ENCODE results near the gene PPP4C. TPM values are rescaled to one million over a fixed set of nuclear protein-coding genes. Genes with fewer than 3 reads are reported as not detected.

PPP4C gene
- total RNA-seq (2014; rRNA removed; shearing (Covaris generic); ENCODE audit: low replicate concordance) = 103 and 154 TPM in 2 replicates

DNA sequence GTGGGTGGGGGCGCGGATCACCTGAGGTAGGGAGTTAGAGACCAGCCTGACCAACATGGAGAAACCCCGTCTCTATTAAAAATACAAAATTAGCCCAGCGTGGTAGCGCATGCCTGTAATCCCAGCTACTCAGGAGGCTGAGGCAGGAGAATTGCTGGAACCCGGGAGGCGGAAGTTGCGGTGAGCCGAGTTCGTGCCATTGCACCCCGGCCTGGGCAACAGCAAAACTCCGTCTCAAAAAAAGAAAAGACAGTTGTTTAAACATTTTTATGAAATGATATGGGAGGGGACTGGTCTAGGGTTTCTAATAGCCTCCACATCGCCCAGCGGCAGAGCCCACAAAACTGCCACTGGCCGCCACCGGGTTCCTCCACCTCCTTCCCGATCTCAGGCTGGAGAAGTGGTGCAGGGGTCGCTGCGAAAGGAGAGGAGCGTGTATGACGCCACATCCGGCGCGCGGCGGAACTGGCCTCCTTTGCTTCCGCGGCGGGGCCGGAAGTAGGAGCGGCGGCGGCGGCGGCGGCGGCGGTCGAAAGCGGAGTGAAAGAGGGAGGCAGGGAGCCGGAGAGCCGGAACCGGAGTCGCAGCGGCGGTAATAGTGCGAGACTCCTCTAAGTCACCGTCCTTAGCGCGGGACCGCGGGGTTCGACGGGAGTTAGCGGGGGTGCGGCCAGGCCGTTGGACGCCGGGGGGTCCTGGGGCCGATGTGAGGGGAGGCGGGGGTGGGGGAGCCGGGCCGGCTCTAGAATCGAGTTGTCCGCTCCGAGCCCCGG, at the start of gene PPP4C:
TSS of gene PPP4C (plus strand) at position 492 of the 773 bp plus-strand sequence. CDS start 384 bp downstream, outside the sequence.
- DNase-seq = peak; percentile 96
- peaks cover 20% of the 10 kb centered on the region for H3K4me1 ChIP-seq (ENCODE audit: low read length)
- peaks cover 43% of the 10 kb centered on the region for H3K36me3 ChIP-seq (ENCODE audit: insufficient read depth, low read length)
- no peaks in the 10 kb centered on the region for H3K27me3 ChIP-seq (ENCODE audit: low read length)
- peak within 1 kb of the TSS; percentile 58; the same call in 1 of the 2 replicates for H2AFZ ChIP-seq (ENCODE audit: low read length)
- peaks cover 43% of the 10 kb centered on the region for H3K79me2 ChIP-seq (ENCODE audit: low read length)
- H4K20me1 ChIP-seq (ENCODE audit: insufficient read depth, low read depth, low read length) = peaks cover 27% of the 10 kb centered on the region
- H3K9ac ChIP-seq (ENCODE audit: low read length) = peak within 1 kb of the TSS; percentile 99
- peak within 1 kb of the TSS; percentile 66 for H3K27ac ChIP-seq (ENCODE audit: low read length)
- peak within 1 kb of the TSS; percentile 97 for H3K4me3 ChIP-seq (ENCODE audit: low read length)
- H3K9me3 ChIP-seq (ENCODE audit: low read length) = no peaks in the 10 kb centered on the region
- peak within 1 kb of the TSS; percentile 83 for H3K4me2 ChIP-seq (ENCODE audit: low read depth, low read length, poor library complexity, severe bottlenecking)
- H3K9me2 ChIP-seq (replicated peaks; ENCODE audit: insufficient read depth, low read length) = no peaks in the 10 kb centered on the region

- no peaks in the 10 kb centered on the region for H3K36me3 ChIP-seq (ENCODE audit: insufficient read depth, low read length)
- H3K27me3 ChIP-seq (ENCODE audit: low read length) = no peaks in the 10 kb centered on the region
- H4K20me1 ChIP-seq (ENCODE audit: insufficient read depth, low read depth, low read length) = 0 out of 2 replicates have a peak, but pooled peaks cover 3% of the 10 kb centered on the region
- no peak overlapping the region for H3K9ac ChIP-seq (ENCODE audit: low read length)
- no peak overlapping the region for H3K4me2 ChIP-seq (ENCODE audit: low read depth, low read length, poor library complexity, severe bottlenecking)
- no peaks in the 10 kb centered on the region for H3K9me2 ChIP-seq (replicated peaks; ENCODE audit: insufficient read depth, low read length)
- H3K9me3 ChIP-seq (ENCODE audit: low read length) = no peaks in the 10 kb centered on the region
- no peak overlapping the region for H3K4me3 ChIP-seq (ENCODE audit: low read length)
- H2AFZ ChIP-seq (ENCODE audit: low read length) = no peak overlapping the region
- H3K79me2 ChIP-seq (ENCODE audit: low read length) = no peaks in the 10 kb centered on the region
- DNase-seq = no peak
- H3K4me1 ChIP-seq (ENCODE audit: low read length) = peaks cover under 1% of the 10 kb centered on the region
- no peak overlapping the region for H3K27ac ChIP-seq (ENCODE audit: low read length)
These were observed 49.3 kb upstream of the PPP4C start for GRCh38 chr16:30026449-30026848.

- 0 out of 2 replicates have a peak, but pooled peaks cover 3% of the 10 kb centered on the region for H4K20me1 ChIP-seq (ENCODE audit: insufficient read depth, low read depth, low read length)
- H3K27me3 ChIP-seq (ENCODE audit: low read length) = no peaks in the 10 kb centered on the region
- H3K9me3 ChIP-seq (ENCODE audit: low read length) = no peaks in the 10 kb centered on the region
- H3K9ac ChIP-seq (ENCODE audit: low read length) = no peak overlapping the region
- H3K4me2 ChIP-seq (ENCODE audit: low read depth, low read length, poor library complexity, severe bottlenecking) = no peak overlapping the region
- no peak for DNase-seq
- no peak overlapping the region for H3K4me3 ChIP-seq (ENCODE audit: low read length)
- H3K79me2 ChIP-seq (ENCODE audit: low read length) = no peaks in the 10 kb centered on the region
- no peak overlapping the region for H2AFZ ChIP-seq (ENCODE audit: low read length)
- no peaks in the 10 kb centered on the region for H3K36me3 ChIP-seq (ENCODE audit: insufficient read depth, low read length)
- no peaks in the 10 kb centered on the region for H3K4me1 ChIP-seq (ENCODE audit: low read length)
- no peak overlapping the region for H3K27ac ChIP-seq (ENCODE audit: low read length)
- no peaks in the 10 kb centered on the region for H3K9me2 ChIP-seq (replicated peaks; ENCODE audit: insufficient read depth, low read length)
These were observed 48.0 kb upstream of the PPP4C start for GRCh38 chr16:30027588-30028437.

- 0 out of 2 replicates have a peak, but pooled peaks cover 3% of the 10 kb centered on the region for H4K20me1 ChIP-seq (ENCODE audit: insufficient read depth, low read depth, low read length)
- no peak overlapping the region for H3K27ac ChIP-seq (ENCODE audit: low read length)
- H3K4me2 ChIP-seq (ENCODE audit: low read depth, low read length, poor library complexity, severe bottlenecking) = no peak overlapping the region
- H3K9ac ChIP-seq (ENCODE audit: low read length) = no peak overlapping the region
- no peaks in the 10 kb centered on the region for H3K9me3 ChIP-seq (ENCODE audit: low read length)
- H3K36me3 ChIP-seq (ENCODE audit: insufficient read depth, low read length) = no peaks in the 10 kb centered on the region
- peak; percentile 77 for DNase-seq
- no peaks in the 10 kb centered on the region for H3K9me2 ChIP-seq (replicated peaks; ENCODE audit: insufficient read depth, low read length)
- H3K27me3 ChIP-seq (ENCODE audit: low read length) = no peaks in the 10 kb centered on the region
- no peak overlapping the region for H2AFZ ChIP-seq (ENCODE audit: low read length)
- no peak overlapping the region for H3K4me3 ChIP-seq (ENCODE audit: low read length)
- H3K79me2 ChIP-seq (ENCODE audit: low read length) = no peaks in the 10 kb centered on the region
- no peaks in the 10 kb centered on the region for H3K4me1 ChIP-seq (ENCODE audit: low read length)
These were observed 47.2 kb upstream of the PPP4C start for GRCh38 chr16:30028438-30029076.

DNA sequence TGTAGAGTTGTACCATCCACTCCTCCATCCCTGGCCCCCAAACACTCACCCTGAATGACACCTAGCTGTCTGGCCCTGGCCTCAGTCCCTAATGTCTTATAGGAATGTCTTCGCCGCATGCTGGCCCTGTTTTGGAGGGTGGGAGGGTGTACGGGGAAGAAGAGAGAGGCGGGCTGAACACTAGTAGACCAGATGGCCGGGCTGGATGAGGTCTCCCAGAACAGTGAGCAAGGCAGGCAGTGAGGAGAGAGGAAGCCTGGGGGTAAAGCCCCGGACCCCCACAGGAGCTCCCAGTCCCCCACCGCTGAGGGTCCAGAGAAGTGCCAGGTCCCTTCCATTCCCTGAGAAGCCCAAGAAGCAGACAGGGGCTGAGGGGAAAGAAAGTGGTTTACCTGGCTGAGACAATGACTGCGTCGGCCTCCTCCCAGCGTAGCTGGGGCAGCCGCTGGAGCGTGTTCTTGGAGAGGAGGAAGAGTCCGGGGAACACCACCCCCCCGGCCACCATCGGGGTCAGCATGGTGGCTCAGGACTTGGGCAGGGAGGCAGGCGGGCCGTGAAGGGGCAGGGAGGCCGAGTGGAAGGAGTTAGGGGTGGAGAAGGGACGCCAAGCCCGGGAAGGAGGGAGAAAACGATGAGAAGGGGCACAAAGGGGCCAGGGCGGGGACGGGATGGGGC, 45.6 kb upstream of the PPP4C start:
- H3K4me2 ChIP-seq (ENCODE audit: low read depth, low read length, poor library complexity, severe bottlenecking) = no peak overlapping the region
- H3K27ac ChIP-seq (ENCODE audit: low read length) = no peak overlapping the region
- H3K27me3 ChIP-seq (ENCODE audit: low read length) = no peaks in the 10 kb centered on the region
- H3K36me3 ChIP-seq (ENCODE audit: insufficient read depth, low read length) = no peaks in the 10 kb centered on the region
- no peak overlapping the region for H3K4me3 ChIP-seq (ENCODE audit: low read length)
- H4K20me1 ChIP-seq (ENCODE audit: insufficient read depth, low read depth, low read length) = 0 out of 2 replicates have a peak, but pooled peaks cover 3% of the 10 kb centered on the region
- no peak overlapping the region for H2AFZ ChIP-seq (ENCODE audit: low read length)
- no peaks in the 10 kb centered on the region for H3K9me3 ChIP-seq (ENCODE audit: low read length)
- H3K9ac ChIP-seq (ENCODE audit: low read length) = no peak overlapping the region
- H3K4me1 ChIP-seq (ENCODE audit: low read length) = no peaks in the 10 kb centered on the region
- no peaks in the 10 kb centered on the region for H3K79me2 ChIP-seq (ENCODE audit: low read length)
- no peak for DNase-seq
- no peaks in the 10 kb centered on the region for H3K9me2 ChIP-seq (replicated peaks; ENCODE audit: insufficient read depth, low read length)

DNA sequence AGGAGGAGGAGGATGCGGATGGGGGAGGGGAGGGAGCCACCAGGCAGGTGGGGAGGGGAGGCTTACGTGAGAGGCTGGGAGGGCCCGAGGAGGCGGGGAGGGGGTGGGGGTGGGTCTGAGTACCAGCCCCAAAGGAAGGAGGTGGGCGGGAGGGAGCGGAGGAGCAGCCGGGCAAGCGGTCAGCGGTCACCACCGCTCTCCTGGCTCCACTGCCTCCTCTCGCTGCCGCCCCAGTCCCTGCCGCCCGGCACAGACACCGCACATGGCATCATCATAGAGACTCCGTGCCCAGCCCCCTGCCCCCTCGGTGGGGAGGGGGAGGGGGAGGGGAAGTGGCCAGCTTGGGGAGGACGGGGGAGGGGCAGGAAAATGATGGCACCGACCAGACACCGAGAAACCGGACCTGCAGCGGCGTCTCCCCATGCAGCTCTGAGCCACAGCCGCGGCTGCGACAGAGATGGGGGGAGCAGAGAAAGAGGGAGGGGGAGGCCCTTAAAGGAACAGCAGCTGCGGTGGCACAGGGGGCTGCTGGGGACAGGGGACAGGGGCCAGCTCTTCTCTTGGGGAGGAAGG, 44.9 kb upstream of the PPP4C start, which contains the start of gene TLCD3B:
TSS of gene TLCD3B (minus strand) at position 431 of the 573 bp plus-strand sequence. CDS start 744 bp downstream, outside the sequence.
- Histone ChIP-seq H3K9ac (ENCODE audit: low read length) (no peak within 1 kb of the TSS), H2AFZ (ENCODE audit: low read length) (no peak within 1 kb of the TSS), H3K27me3 (ENCODE audit: low read length) (no peaks in the 10 kb centered on the region), H3K27ac (ENCODE audit: low read length) (no peak within 1 kb of the TSS), H3K4me2 (ENCODE audit: low read depth, low read length, poor library complexity, severe bottlenecking) (no peak within 1 kb of the TSS), H3K4me1 (ENCODE audit: low read length) (no peaks in the 10 kb centered on the region), H3K9me2 (replicated peaks; ENCODE audit: insufficient read depth, low read length) (no peaks in the 10 kb centered on the region), H3K9me3 (ENCODE audit: low read length) (no peaks in the 10 kb centered on the region), H3K79me2 (ENCODE audit: low read length) (no peaks in the 10 kb centered on the region), H3K36me3 (ENCODE audit: insufficient read depth, low read length) (no peaks in the 10 kb centered on the region), H3K4me3 (ENCODE audit: low read length) (no peak within 1 kb of the TSS), H4K20me1 (ENCODE audit: insufficient read depth, low read depth, low read length) (0 out of 2 replicates have a peak, but pooled peaks cover 3% of the 10 kb centered on the region)
- DNase-seq = no peak

DNA sequence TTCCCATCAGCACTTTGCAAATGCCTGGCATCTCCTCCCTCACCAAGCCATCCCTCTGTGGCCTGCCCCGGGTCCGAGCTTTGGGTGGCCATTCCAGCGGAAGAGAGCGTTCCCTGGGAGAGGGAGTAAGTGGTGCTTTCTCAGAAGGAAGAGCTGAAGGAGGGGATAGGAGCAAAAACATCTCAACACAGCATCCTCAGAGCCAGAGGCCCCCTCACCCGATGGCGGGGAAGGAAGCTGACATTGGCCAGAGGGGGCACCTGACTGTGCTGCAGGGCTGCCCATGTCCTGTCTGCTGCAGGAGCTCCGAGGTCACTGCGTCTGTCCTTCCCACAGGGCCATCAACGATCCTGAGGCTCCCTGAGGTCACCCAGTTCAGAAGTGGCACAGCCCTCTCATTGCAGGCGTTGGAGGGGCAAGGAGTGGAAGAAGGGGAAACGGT, 44.3 kb upstream of the PPP4C start:
- Histone ChIP-seq H3K9me2 (replicated peaks; ENCODE audit: insufficient read depth, low read length) (no peaks in the 10 kb centered on the region), H2AFZ (ENCODE audit: low read length) (no peak overlapping the region), H3K4me1 (ENCODE audit: low read length) (no peaks in the 10 kb centered on the region), H3K9me3 (ENCODE audit: low read length) (no peaks in the 10 kb centered on the region), H3K36me3 (ENCODE audit: insufficient read depth, low read length) (no peaks in the 10 kb centered on the region), H3K9ac (ENCODE audit: low read length) (no peak overlapping the region), H3K27me3 (ENCODE audit: low read length) (no peaks in the 10 kb centered on the region), H3K27ac (ENCODE audit: low read length) (no peak overlapping the region), H3K4me2 (ENCODE audit: low read depth, low read length, poor library complexity, severe bottlenecking) (no peak overlapping the region), H4K20me1 (ENCODE audit: insufficient read depth, low read depth, low read length) (0 out of 2 replicates have a peak, but pooled peaks cover 3% of the 10 kb centered on the region), H3K79me2 (ENCODE audit: low read length) (no peaks in the 10 kb centered on the region), H3K4me3 (ENCODE audit: low read length) (no peak overlapping the region)
- DNase-seq = no peak
